GM21390 (cell line): ENCODE measurements around the gene TNFRSF18.

Source experiments
- ATAC-seq: cut with Tn5 transposase; IDR thresholded peaks from one replicate; pipeline ENCODE4 v1.9.1; 2021; ENCODE audit not compliant: unreplicated experiment

The TNFRSF18 gene

GRCh38 chr1:1213345-1214265 is 7.2 kb upstream of the TNFRSF18 start, which contains the start of gene TNFRSF4:
Gene TNFRSF4 (minus strand): TSS chr1:1214153. CDS start chr1:1214127, 26 bp downstream.
- no peak for ATAC-seq

GRCh38 chr1:1212780-1213344 is 6.5 kb upstream of the TNFRSF18 start:
- no peak for ATAC-seq

- ATAC-seq = no peak
Observed at GRCh38 chr1:1211541-1212441, 5.4 kb upstream of the TNFRSF18 start.

GRCh38 chr1:1210726-1211540 is 4.5 kb upstream of the TNFRSF18 start:
- ATAC-seq = no peak

GRCh38 chr1:1208713-1209433 is 2.5 kb upstream of the TNFRSF18 start:
- ATAC-seq = no peak

GRCh38 chr1:1207571-1207892 is 1.1 kb upstream of the TNFRSF18 start:
- ATAC-seq = no peak

GRCh38 chr1:1206966-1207531 is 657 bp upstream of the TNFRSF18 start:
- ATAC-seq = no peak

GRCh38 chr1:1205769-1206375 is 520 bp downstream of the TNFRSF18 start:
- no peak for ATAC-seq

GRCh38 chr1:1204998-1205768 is 1.2 kb downstream of the TNFRSF18 start:
- no peak for ATAC-seq

- no peak for ATAC-seq
Observed at GRCh38 chr1:1204425-1204920, 1.9 kb downstream of the TNFRSF18 start.

- ATAC-seq = no peak
Observed at GRCh38 chr1:1203561-1204424, 2.6 kb downstream of the TNFRSF18 start.

- no peak for ATAC-seq
Observed at GRCh38 chr1:1202831-1203560, 3.4 kb downstream of the TNFRSF18 start.

GRCh38 chr1:1200876-1201810 is 5.2 kb downstream of the TNFRSF18 start:
- ATAC-seq = no peak

- no peak for ATAC-seq
Observed at GRCh38 chr1:1199961-1200875, 6.2 kb downstream of the TNFRSF18 start.
